Measurements from ENCODE around the gene CNTNAP5. TPM values are rescaled to one million over a fixed set of nuclear protein-coding genes. Genes with fewer than 3 reads are reported as not detected.

The CNTNAP5 gene
- total and polyA plus RNA-seq, 12 donors = 0.04 TPM; not detected in 11

DNA sequence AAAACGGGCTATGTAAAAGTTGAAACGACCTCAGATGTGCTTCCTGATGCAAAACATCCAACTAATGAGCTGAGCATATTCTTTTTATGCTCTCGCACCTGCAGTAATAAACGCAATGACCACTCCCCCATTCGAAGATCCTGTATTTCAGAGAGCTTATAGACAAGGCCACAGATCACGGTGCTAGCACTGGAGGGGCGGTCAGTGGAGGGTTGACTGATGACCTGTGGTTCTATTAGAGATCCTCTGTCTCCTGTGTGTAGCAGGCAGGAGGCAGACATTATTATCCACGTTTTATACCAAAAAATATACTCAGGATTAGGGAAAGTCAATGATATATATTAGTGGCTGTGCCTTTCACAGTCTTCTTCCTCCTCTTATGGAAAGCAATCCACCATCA, 457.0 kb downstream of the CNTNAP5 start:
- ATAC-seq (no peak), DNase-seq (no peak)
- Histone ChIP-seq H3K4me1 (no peaks in the 10 kb centered on the region), H3K36me3 (no peaks in the 10 kb centered on the region), H3K27ac (no peak overlapping the region), H3K9me3 (peaks cover 0 to 3% (median 0%) of the 10 kb centered on the region in 11 donors), H3K27me3 (no peaks in the 10 kb centered on the region), H3K4me3 (no peak overlapping the region)
- intact Hi-C loops (cut with DNase I) = no loop called here
- TF ChIP-seq, protein P1, sequence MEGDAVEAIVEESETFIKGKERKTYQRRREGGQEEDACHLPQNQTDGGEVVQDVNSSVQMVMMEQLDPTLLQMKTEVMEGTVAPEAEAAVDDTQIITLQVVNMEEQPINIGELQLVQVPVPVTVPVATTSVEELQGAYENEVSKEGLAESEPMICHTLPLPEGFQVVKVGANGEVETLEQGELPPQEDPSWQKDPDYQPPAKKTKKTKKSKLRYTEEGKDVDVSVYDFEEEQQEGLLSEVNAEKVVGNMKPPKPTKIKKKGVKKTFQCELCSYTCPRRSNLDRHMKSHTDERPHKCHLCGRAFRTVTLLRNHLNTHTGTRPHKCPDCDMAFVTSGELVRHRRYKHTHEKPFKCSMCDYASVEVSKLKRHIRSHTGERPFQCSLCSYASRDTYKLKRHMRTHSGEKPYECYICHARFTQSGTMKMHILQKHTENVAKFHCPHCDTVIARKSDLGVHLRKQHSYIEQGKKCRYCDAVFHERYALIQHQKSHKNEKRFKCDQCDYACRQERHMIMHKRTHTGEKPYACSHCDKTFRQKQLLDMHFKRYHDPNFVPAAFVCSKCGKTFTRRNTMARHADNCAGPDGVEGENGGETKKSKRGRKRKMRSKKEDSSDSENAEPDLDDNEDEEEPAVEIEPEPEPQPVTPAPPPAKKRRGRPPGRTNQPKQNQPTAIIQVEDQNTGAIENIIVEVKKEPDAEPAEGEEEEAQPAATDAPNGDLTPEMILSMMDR (IDR thresholded peaks at IDR 0.05) = no peak
- WGBS, 2 donors = 73 to 80% methylated on average over 8 of the region's 8 CpGs

DNA sequence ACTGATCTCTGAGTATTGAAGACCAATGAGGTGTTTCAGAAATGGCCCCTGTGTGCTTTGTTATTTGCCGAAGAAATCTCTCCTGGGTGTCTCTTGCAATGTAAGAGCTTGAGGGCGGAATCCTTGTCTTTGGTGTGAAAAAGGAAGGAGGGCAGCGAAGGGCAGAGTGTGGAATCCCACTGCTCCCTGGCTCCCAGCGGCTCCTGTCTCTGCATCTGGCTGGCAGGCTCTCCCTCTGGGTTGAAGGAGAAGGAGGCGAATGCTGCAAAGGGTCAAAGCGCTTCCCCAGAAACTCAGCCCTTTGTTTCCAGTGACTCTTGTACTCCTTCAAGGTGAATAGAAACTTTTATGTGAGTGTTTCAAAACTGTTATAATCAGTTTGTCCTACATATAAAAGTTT, 457.5 kb downstream of the CNTNAP5 start:
- DNase-seq = no peak
- 71 to 85% methylated on average over 6 of the region's 6 CpGs for WGBS, 2 donors
- Histone ChIP-seq H3K27ac (no peak overlapping the region), H3K4me1 (no peaks in the 10 kb centered on the region), H3K27me3 (no peaks in the 10 kb centered on the region), H3K9me3 (peaks cover 0 to 3% (median 0%) of the 10 kb centered on the region in 11 donors), H3K4me3 (no peak overlapping the region), H3K36me3 (no peaks in the 10 kb centered on the region)
- no peak for ATAC-seq
- intact Hi-C loops (cut with DNase I) = no loop called here
- TF ChIP-seq, protein P1 (IDR thresholded peaks at IDR 0.05) = no peak

DNA sequence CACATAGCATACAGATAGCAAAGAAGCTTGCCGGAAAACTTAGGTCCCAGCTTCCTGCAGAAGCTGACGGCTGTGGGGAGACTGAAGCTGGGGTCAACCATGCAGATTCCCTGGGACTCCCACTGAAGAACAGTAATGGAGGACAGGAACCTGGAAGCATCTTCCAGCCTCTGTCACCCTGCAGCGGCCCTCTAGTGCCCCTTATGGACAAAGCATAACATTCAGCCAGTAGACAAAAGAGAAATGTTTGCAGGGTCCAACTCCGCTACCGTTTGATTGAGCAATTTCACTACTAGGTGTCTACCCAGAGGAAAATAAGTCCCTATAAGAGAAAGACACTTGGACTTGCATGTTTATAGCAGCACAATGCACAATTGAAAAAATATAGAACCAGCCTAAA, 460.6 kb downstream of the CNTNAP5 start:
- Histone ChIP-seq H3K4me1 (no peaks in the 10 kb centered on the region), H3K36me3 (no peaks in the 10 kb centered on the region), H3K9me3 (peaks cover 0 to 3% (median 0%) of the 10 kb centered on the region in 11 donors), H3K4me3 (no peak overlapping the region), H3K27ac (no peak overlapping the region), H3K27me3 (no peaks in the 10 kb centered on the region)
- intact Hi-C loops (cut with DNase I) = no loop called here
- TF ChIP-seq, protein P1 (IDR thresholded peaks at IDR 0.05) = no peak
- ATAC-seq = no peak
- WGBS, 2 donors = 88 to 93% methylated on average over 5 of the region's 5 CpGs
- DNase-seq = no peak

DNA sequence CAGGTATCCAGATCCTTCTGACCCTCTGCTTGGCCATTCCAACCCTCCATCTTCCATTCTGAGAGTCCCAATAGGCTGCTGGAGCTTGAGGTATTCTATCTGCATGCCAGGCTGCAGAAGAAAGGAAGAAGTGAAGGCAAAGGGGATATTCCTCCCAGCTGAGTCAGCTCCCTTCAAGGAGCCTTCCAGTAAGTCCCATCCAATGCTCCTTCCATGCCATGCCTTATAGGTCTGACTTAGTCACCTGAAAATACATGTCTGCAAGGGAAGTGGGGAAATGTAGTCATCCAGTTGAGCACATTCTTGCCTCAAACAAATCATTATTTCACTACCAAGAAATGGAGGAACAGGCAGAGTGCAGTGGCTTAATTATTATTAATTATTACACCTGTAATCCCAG, 464.6 kb downstream of the CNTNAP5 start:
- intact Hi-C loops (cut with DNase I) = no loop called here
- TF ChIP-seq, protein P1 (IDR thresholded peaks at IDR 0.05) = no peak
- Histone ChIP-seq H3K27me3 (no peaks in the 10 kb centered on the region), H3K9me3 (peaks cover 0 to 3% (median 0%) of the 10 kb centered on the region in 11 donors), H3K4me3 (no peak overlapping the region), H3K27ac (no peak overlapping the region), H3K36me3 (no peaks in the 10 kb centered on the region), H3K4me1 (no peaks in the 10 kb centered on the region)
- ATAC-seq (no peak), DNase-seq (no peak)

Measured in heart right ventricle (tissue), 16 donors.